MCF 10A (cell line): ENCODE measurements around the gene CNTNAP2. TPM values are rescaled to one million over a fixed set of nuclear protein-coding genes. Genes with fewer than 3 reads are reported as not detected.
A peak's percentile ranks its signal among the peaks of the same experiment; 100 is the strongest.

ENCODE experiments used
- BruUV-seq: library from RNA; stranded (reverse); fragments of 400-500 nt; replicated peaks from 2 replicates; lab custom pipeline; 2021; lab: Mats Ljungman, UMichigan
- CTCF ChIA-PET: fragments of 300-600 bp; sonication (Branson Sonifier 250); formaldehyde crosslinking; extraction: SDS; loops from one replicate; lab custom pipeline; 2021; ENCODE audit warnings: antibody characterized with exemption, inconsistent platforms; lab: Yijun Ruan, JAX
- POLR2A ChIA-PET: fragments of 300-600, 350-650 bp; sonication (Branson Sonifier 250); formaldehyde crosslinking; extraction: SDS; loops from one replicate; lab custom pipeline; 2020; ENCODE audit warnings: antibody characterized with exemption, inconsistent platforms; lab: Yijun Ruan, JAX
- DNase-seq: peaks from one replicate; pipeline ENCODE4 v3.0.0-alpha.2; 2018; ENCODE audit not compliant: unreplicated experiment
- H3K27ac Mint-ChIP-seq: one replicate; pipeline ENCODE4 v1.8.0; 2022; ENCODE audit warnings: mild to moderate bottlenecking, low read depth, mixed read lengths; ENCODE audit not compliant: unreplicated experiment
- H3K27me3 Mint-ChIP-seq: one replicate; pipeline ENCODE4 v1.8.0; 2022; ENCODE audit warnings: mixed read lengths; ENCODE audit not compliant: insufficient read depth, unreplicated experiment
- H3K36me3 Mint-ChIP-seq: one replicate; pipeline ENCODE4 v1.8.0; 2022; ENCODE audit warnings: mild to moderate bottlenecking, moderate library complexity, mixed read lengths; ENCODE audit not compliant: insufficient read depth, unreplicated experiment
- H3K4me1 Mint-ChIP-seq: one replicate; pipeline ENCODE4 v1.8.0; 2022; ENCODE audit warnings: mixed read lengths; ENCODE audit not compliant: insufficient read depth, unreplicated experiment
- H3K4me3 Mint-ChIP-seq: one replicate; pipeline ENCODE4 v1.8.0; 2022; ENCODE audit warnings: mild to moderate bottlenecking, moderate library complexity, mixed read lengths; ENCODE audit not compliant: unreplicated experiment
- H3K9me3 Mint-ChIP-seq: one replicate; pipeline ENCODE4 v1.8.0; 2022; ENCODE audit warnings: mixed read lengths; ENCODE audit not compliant: unreplicated experiment
- intact Hi-C: fragments of 100-400 bp; cut with micrococcal nuclease; formaldehyde crosslinking; loops from 2 replicates; pipeline ENCODE4 v1.14.1; 2022
- total RNA-seq: library from RNA; stranded (reverse); gene quantifications from 2 replicates; pipeline ENCODE4 v1.2.3, GENCODE V29; 2022
- TF ChIP-seq, protein P1 (sequence below): fragments of 200-600 bp; IDR thresholded peaks from one replicate; pipeline ENCODE4 v1.8.0; 2022; ENCODE audit warnings: antibody characterized with exemption, mild to moderate bottlenecking; ENCODE audit not compliant: unreplicated experiment

CNTNAP2 gene
- total RNA-seq, 1 experiment from 2014 or later, result 1.1 TPM

DNA sequence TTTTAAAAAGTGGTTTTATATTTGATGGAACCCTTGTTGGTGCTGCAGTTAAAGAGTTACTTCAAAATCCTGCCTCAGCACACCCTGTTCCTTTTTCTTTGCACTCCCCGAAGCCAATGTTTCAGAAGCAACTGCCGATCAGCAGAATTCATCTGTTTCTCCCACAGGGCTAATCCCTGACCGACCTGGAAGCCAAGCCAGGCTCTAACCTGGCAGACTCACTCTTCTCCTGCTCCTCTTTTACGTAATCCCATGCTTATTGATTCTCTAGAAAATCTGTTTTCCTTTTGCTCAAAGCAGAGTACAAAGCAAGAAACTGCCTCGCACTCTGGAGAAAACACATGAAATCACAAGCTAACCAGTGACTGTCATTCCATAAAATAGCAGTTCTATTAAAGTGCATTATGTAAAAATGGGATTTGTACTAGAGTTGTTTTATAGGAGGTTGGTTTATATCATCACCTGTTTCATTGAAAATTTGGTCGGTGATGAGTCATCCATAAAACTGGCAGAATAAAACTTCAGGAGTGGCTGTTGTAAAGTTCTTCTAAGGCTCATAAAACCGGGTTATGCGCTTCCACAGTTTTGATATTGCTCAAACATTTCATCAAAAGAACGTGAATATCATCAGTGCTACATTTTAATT lies 99.9 kb downstream of the CNTNAP2 start:
- peak overlapping the region; percentile 17 for H3K4me3 Mint-ChIP-seq
- TF ChIP-seq, protein P1, sequence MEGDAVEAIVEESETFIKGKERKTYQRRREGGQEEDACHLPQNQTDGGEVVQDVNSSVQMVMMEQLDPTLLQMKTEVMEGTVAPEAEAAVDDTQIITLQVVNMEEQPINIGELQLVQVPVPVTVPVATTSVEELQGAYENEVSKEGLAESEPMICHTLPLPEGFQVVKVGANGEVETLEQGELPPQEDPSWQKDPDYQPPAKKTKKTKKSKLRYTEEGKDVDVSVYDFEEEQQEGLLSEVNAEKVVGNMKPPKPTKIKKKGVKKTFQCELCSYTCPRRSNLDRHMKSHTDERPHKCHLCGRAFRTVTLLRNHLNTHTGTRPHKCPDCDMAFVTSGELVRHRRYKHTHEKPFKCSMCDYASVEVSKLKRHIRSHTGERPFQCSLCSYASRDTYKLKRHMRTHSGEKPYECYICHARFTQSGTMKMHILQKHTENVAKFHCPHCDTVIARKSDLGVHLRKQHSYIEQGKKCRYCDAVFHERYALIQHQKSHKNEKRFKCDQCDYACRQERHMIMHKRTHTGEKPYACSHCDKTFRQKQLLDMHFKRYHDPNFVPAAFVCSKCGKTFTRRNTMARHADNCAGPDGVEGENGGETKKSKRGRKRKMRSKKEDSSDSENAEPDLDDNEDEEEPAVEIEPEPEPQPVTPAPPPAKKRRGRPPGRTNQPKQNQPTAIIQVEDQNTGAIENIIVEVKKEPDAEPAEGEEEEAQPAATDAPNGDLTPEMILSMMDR, result no peak
- H3K27ac Mint-ChIP-seq, result no peak overlapping the region
- DNase-seq, result peak; percentile 29
- intact Hi-C loops, result no loop called here
- ChIA-PET POLR2A (no interaction called here), CTCF (interaction anchor here (0.6 kb wide), 1 partner anchor 283 kb away, joined by 3 read pairs; no protein-coding TSS in a partner anchor)
- BruUV-seq, result no TSS peak
- H3K4me1 Mint-ChIP-seq, result peaks cover 13% of the 10 kb centered on the region
- no peaks in the 10 kb centered on the region for H3K9me3 Mint-ChIP-seq
- H3K36me3 Mint-ChIP-seq, result no peaks in the 10 kb centered on the region
- peaks cover 69% of the 10 kb centered on the region for H3K27me3 Mint-ChIP-seq

DNA sequence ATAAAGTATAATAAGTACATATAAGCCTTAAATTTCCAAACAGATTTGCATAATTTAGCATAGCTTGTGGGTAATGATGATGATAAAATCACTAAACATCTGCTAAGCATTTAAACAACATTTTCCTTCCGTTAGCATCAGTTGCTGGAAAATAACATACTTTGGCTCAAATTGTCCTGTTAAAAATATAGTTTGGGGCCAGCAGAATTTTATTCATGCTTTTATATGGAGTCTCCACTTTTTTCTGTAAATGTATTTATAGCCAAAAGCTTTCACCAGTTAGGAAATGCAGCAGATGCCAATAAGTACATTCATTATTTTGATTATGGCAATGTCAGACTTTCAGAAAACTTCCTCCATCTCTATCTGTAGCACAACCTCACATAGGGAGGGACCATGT lies 107.2 kb downstream of the CNTNAP2 start:
- CTCF ChIA-PET, result interaction anchor here (0.5 kb wide), 1 partner anchor 1229 kb away, joined by 4 read pairs; no protein-coding TSS in a partner anchor

DNA sequence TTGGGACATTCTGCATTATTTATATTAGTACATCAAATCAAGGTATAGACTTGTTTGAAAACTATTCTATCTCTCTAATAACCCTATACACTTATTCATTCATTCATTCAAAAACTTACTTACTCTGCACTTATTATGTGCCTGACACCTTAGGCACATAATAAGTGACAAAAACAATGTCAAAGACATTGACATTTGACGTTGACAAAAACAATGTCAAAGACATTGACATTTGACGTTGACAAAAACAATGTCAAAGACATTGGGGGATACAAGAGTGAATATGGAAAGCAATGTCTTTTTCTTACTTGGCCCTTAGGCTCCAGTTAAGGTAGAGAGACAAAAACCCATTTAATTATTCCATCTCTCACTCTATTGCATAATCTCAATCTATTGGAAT lies 116.0 kb downstream of the CNTNAP2 start:
- H3K9me3 Mint-ChIP-seq, result no peaks in the 10 kb centered on the region
- no TSS peak for BruUV-seq
- H3K27me3 Mint-ChIP-seq, result peaks cover 21% of the 10 kb centered on the region
- H3K4me1 Mint-ChIP-seq, result no peaks in the 10 kb centered on the region
- ChIA-PET POLR2A (no interaction called here), CTCF (interaction anchor here (1.0 kb wide), 1 partner anchor 7 kb away, joined by 3 read pairs; no protein-coding TSS in a partner anchor)
- no peaks in the 10 kb centered on the region for H3K36me3 Mint-ChIP-seq
- H3K4me3 Mint-ChIP-seq, result no peak overlapping the region
- H3K27ac Mint-ChIP-seq, result no peak overlapping the region
- intact Hi-C loops, result no loop called here
- TF ChIP-seq, protein P1, result no peak
- DNase-seq, result no peak

More for the DNA sequence above, 107.2 kb downstream of the CNTNAP2 start:
- Mint-ChIP-seq H3K9me3 (no peaks in the 10 kb centered on the region), H3K27me3 (peaks cover 90% of the 10 kb centered on the region), H3K36me3 (no peaks in the 10 kb centered on the region), H3K27ac (no peak overlapping the region), H3K4me1 (no peaks in the 10 kb centered on the region), H3K4me3 (no peak overlapping the region)
- POLR2A ChIA-PET, result no interaction called here
- BruUV-seq, result no TSS peak
- DNase-seq, result no peak
- intact Hi-C loops, result no loop called here
- TF ChIP-seq, protein P1, result no peak

DNA sequence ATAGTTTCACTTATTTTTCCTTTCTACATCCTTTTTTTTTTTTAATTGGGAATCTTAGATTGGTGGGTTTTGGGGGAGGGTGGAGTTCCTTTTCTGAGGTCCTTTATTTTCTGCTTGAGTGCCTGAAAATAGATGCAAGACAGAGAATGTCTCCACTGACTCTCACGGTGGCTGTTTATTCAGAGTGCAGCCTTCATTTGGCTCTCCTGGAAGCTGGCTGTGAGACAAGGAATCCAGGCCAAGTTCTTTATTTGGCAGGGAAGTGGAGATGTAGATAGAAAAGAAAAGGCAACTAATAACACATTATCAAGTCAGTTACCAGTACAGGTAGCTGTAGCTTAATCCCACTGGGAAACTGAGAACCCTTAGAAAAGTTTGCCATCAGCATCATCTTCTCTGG lies 118.6 kb downstream of the CNTNAP2 start:
- ChIA-PET CTCF (no interaction called here), POLR2A (no interaction called here)
- H3K27me3 Mint-ChIP-seq, result peaks cover 31% of the 10 kb centered on the region
- H3K27ac Mint-ChIP-seq, result no peak overlapping the region
- intact Hi-C loops, result no loop called here
- H3K4me3 Mint-ChIP-seq, result no peak overlapping the region
- TF ChIP-seq, protein P1, result no peak
- H3K9me3 Mint-ChIP-seq, result no peaks in the 10 kb centered on the region
- no TSS peak for BruUV-seq
- no peaks in the 10 kb centered on the region for H3K4me1 Mint-ChIP-seq
- no peaks in the 10 kb centered on the region for H3K36me3 Mint-ChIP-seq
- DNase-seq, result no peak
